C4-2B (cell line): ENCODE data around the gene FRMD5.

Experiments used
- CTCF ChIP-seq: fragments of 450-650 bp; conservative IDR thresholded peaks from 2 replicates; pipeline ENCODE4 v1.5.1; 2017; ENCODE audit warnings: mild to moderate bottlenecking
- ZFX ChIP-seq: fragments of 450-650 bp; IDR thresholded peaks from 2 replicates; pipeline ENCODE4 v1.6.1; 2017

DNA sequence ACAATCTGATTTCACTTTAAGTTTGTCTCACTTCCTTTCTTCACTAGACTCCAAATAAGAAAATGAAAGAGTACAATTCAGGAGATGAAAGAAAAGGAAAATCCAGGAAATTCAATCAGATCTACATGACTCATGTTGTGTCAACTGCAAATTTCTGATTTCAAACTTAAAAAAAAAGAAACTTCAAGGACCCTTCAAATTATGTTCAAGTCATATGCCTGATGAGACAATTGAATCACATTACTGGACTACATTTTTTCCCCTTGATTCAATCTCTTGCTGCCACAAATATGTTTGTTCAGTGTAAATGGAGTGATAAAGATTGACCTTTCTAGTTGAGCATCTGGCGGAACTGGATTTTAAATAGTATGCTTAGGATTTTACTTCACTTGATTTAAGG is 37.4 kb downstream of the FRMD5 start:
- TF ChIP-seq CTCF (no peak), ZFX (no peak)
